ENCODE data around the gene TMEM109.

TMEM109 gene

GRCh38 chr11:60871378-60872061, 42.4 kb upstream of the TMEM109 start:
- H3K36me3 ChIP-seq (ENCODE audit: low read depth) = no peaks in the 10 kb centered on the region
- no peak for ATAC-seq (ENCODE audit: low read depth)
- no peak overlapping the region for H3K4me3 ChIP-seq (ENCODE audit: severe bottlenecking)
- no peak overlapping the region for H3K27ac ChIP-seq (ENCODE audit: poor library complexity, severe bottlenecking)
- DNase-seq (ENCODE audit: low spot score) = no peak
- TF ChIP-seq CTCF (IDR thresholded peaks at IDR 0.05; ENCODE audit: poor library complexity, severe bottlenecking) = no peak
- no peaks in the 10 kb centered on the region for H3K9me3 ChIP-seq (ENCODE audit: severe bottlenecking)
- H3K27me3 ChIP-seq (ENCODE audit: insufficient read depth, poor library complexity, severe bottlenecking) = no peaks in the 10 kb centered on the region
- H3K4me1 ChIP-seq (ENCODE audit: insufficient read depth, poor library complexity, severe bottlenecking) = no peaks in the 10 kb centered on the region

- DNase-seq (ENCODE audit: low spot score) (no peak), ATAC-seq (ENCODE audit: low read depth) (no peak)
- H3K27me3 ChIP-seq (ENCODE audit: insufficient read depth, poor library complexity, severe bottlenecking) = no peaks in the 10 kb centered on the region
- no peaks in the 10 kb centered on the region for H3K36me3 ChIP-seq (ENCODE audit: low read depth)
- no peak for TF ChIP-seq CTCF (IDR thresholded peaks at IDR 0.05; ENCODE audit: poor library complexity, severe bottlenecking)
- no peaks in the 10 kb centered on the region for H3K4me1 ChIP-seq (ENCODE audit: insufficient read depth, poor library complexity, severe bottlenecking)
- H3K27ac ChIP-seq (ENCODE audit: poor library complexity, severe bottlenecking) = no peak overlapping the region
- no peaks in the 10 kb centered on the region for H3K9me3 ChIP-seq (ENCODE audit: severe bottlenecking)
- no peak overlapping the region for H3K4me3 ChIP-seq (ENCODE audit: severe bottlenecking)
Measured at GRCh38 chr11:60872124-60872960, 41.6 kb upstream of the TMEM109 start.

GRCh38 chr11:60872961-60873524, 40.9 kb upstream of the TMEM109 start:
- Histone ChIP-seq H3K27ac (ENCODE audit: poor library complexity, severe bottlenecking) (no peak overlapping the region), H3K4me1 (ENCODE audit: insufficient read depth, poor library complexity, severe bottlenecking) (no peaks in the 10 kb centered on the region), H3K9me3 (ENCODE audit: severe bottlenecking) (no peaks in the 10 kb centered on the region), H3K36me3 (ENCODE audit: low read depth) (no peaks in the 10 kb centered on the region), H3K27me3 (ENCODE audit: insufficient read depth, poor library complexity, severe bottlenecking) (no peaks in the 10 kb centered on the region), H3K4me3 (ENCODE audit: severe bottlenecking) (no peak overlapping the region)
- ATAC-seq (ENCODE audit: low read depth) (no peak; the same call in 2 of the 3 replicates), DNase-seq (ENCODE audit: low spot score) (no peak)
- no peak for TF ChIP-seq CTCF (IDR thresholded peaks at IDR 0.05; ENCODE audit: poor library complexity, severe bottlenecking)

GRCh38 chr11:60873533-60873932, 40.4 kb upstream of the TMEM109 start:
- Histone ChIP-seq H3K27ac (ENCODE audit: poor library complexity, severe bottlenecking) (no peak overlapping the region), H3K27me3 (ENCODE audit: insufficient read depth, poor library complexity, severe bottlenecking) (no peaks in the 10 kb centered on the region), H3K4me3 (ENCODE audit: severe bottlenecking) (no peak overlapping the region), H3K9me3 (ENCODE audit: severe bottlenecking) (no peaks in the 10 kb centered on the region), H3K4me1 (ENCODE audit: insufficient read depth, poor library complexity, severe bottlenecking) (no peaks in the 10 kb centered on the region), H3K36me3 (ENCODE audit: low read depth) (no peaks in the 10 kb centered on the region; the same call in 1 of the 2 replicates)
- no peak for ATAC-seq (ENCODE audit: low read depth)
- no peak for DNase-seq (ENCODE audit: low spot score)
- no peak for TF ChIP-seq CTCF (IDR thresholded peaks at IDR 0.05; ENCODE audit: poor library complexity, severe bottlenecking)
